Thoracic aorta (tissue), 2 donors: ENCODE measurements around the gene PCCA. TPM values are rescaled to one million over a fixed set of nuclear protein-coding genes. Genes with fewer than 3 reads are reported as not detected.

Experiments used
- total RNA-seq, 2 donors: library from RNA; depleted of rRNA; stranded (reverse); fragments of >200 nt; gene quantifications; one replicate each; pipeline versions ENCODE4 v1.1.0 to v1.2.3, GENCODE V29; 2016

Gene PCCA
- total RNA-seq, 2 donors from 2014 or later: 17.2 to 51.6 TPM

Other genes starting within 250 kb of the PCCA start
- gene ZIC5, start 117.3 kb upstream of the PCCA start, total RNA-seq: not detected
- not detected for gene ZIC2, start 107.3 kb upstream of the PCCA start, total RNA-seq